IMR-90 (cell line): ENCODE measurements around the gene TMED10. TPM values are rescaled to one million over a fixed set of nuclear protein-coding genes. Genes with fewer than 3 reads are reported as not detected.

ENCODE experiments used
- ATAC-seq: fragments of 200-7000 bp; cut with Tn5 transposase; 2 replicates; pipeline ENCODE4 v1.9.1; 2020; ENCODE audit warnings: low read depth, mild to moderate bottlenecking, moderate library complexity
- BruUV-seq: library from RNA; stranded (reverse); fragments of 400-500 nt; replicated peaks from 2 replicates; lab custom pipeline; 2021; lab: Mats Ljungman, UMichigan
- CTCF ChIA-PET: fragments of 300-600 bp; formaldehyde crosslinking; extraction: SDS; loops from one replicate; lab custom pipeline; 2021; ENCODE audit warnings: antibody characterized with exemption; lab: Yijun Ruan, JAX
- POLR2A ChIA-PET: fragments of 300-600 bp; sonication (Branson Sonifier 250); formaldehyde crosslinking; loops from one replicate; lab custom pipeline; 2022; ENCODE audit warnings: antibody characterized with exemption; ENCODE audit not compliant: unreplicated experiment; lab: Charles Lee
- DNase-seq: peaks from one replicate; pipeline ENCODE4 v3.0.0; 2013
- H2AFZ ChIP-seq: replicated peaks from 2 replicates; pipeline ENCODE3; 2013; ENCODE audit warnings: low read length, mild to moderate bottlenecking; ENCODE audit not compliant: poor library complexity
- H2AK5ac ChIP-seq: 2 replicates; pipeline ENCODE4 v1.6.1; 2013; ENCODE audit warnings: low read depth, low read length, inconsistent platforms
- H2AK9ac ChIP-seq: replicated peaks from 2 replicates; pipeline ENCODE3; 2013; ENCODE audit warnings: mild to moderate bottlenecking, low read depth, low read length, moderate library complexity; ENCODE audit not compliant: poor library complexity
- H2BK120ac ChIP-seq: 2 replicates; pipeline ENCODE4 v1.6.1; 2013; ENCODE audit warnings: low read depth, low read length, inconsistent platforms
- H2BK15ac ChIP-seq: 3 replicates; pipeline ENCODE4 v1.6.1; 2013; ENCODE audit warnings: low read depth, low read length, inconsistent platforms
- H2BK20ac ChIP-seq: 2 replicates; pipeline ENCODE4 v1.6.1; 2013; ENCODE audit warnings: low read depth, mild to moderate bottlenecking, inconsistent platforms, low read length, moderate library complexity
- H2BK5ac ChIP-seq: 2 replicates; pipeline ENCODE4 v1.6.1; 2013; ENCODE audit warnings: mild to moderate bottlenecking, low read depth, low read length, inconsistent platforms; ENCODE audit not compliant: poor library complexity, severe bottlenecking
- H3K14ac ChIP-seq: replicated peaks from 2 replicates; pipeline ENCODE4 v1.6.1; 2013; ENCODE audit warnings: low read depth, low read length, inconsistent platforms
- H3K18ac ChIP-seq: 2 replicates; pipeline ENCODE4 v1.6.1; 2013; ENCODE audit warnings: low read depth, low read length, control low read depth
- H3K23ac ChIP-seq: 2 replicates; pipeline ENCODE4 v1.6.1; 2013; ENCODE audit warnings: low read depth, low read length, inconsistent platforms
- H3K27ac ChIP-seq: 2 replicates; pipeline ENCODE4 v1.5.1; 2013; ENCODE audit warnings: mild to moderate bottlenecking, control low read depth, low read length; ENCODE audit not compliant: insufficient read depth
- H3K27me3 ChIP-seq: 2 replicates; pipeline ENCODE4 v1.6.1; 2013; ENCODE audit warnings: low read length; ENCODE audit not compliant: control insufficient read depth, insufficient read depth
- H3K36me3 ChIP-seq: 2 replicates; pipeline ENCODE4 v1.6.1; 2013; ENCODE audit warnings: low read length, mixed read lengths; ENCODE audit not compliant: control insufficient read depth, insufficient read depth
- H3K4ac ChIP-seq: 2 replicates; pipeline ENCODE4 v1.6.1; 2013; ENCODE audit warnings: low read depth, low read length, inconsistent platforms
- H3K4me1 ChIP-seq: 2 replicates; pipeline ENCODE4 v1.6.1; 2013; ENCODE audit warnings: low read length, mixed read lengths; ENCODE audit not compliant: control insufficient read depth, insufficient read depth
- H3K4me2 ChIP-seq: 2 replicates; pipeline ENCODE4 v1.6.1; 2013; ENCODE audit warnings: low read depth, mild to moderate bottlenecking, control low read depth, low read length, moderate library complexity
- H3K4me3 ChIP-seq: 2 replicates; pipeline ENCODE4 v1.5.1; 2013; ENCODE audit warnings: low read depth, mild to moderate bottlenecking, control low read depth, low read length, moderate library complexity; ENCODE audit not compliant: insufficient read depth
- H3K56ac ChIP-seq: 2 replicates; pipeline ENCODE4 v1.6.1; 2013; ENCODE audit warnings: low read length, inconsistent platforms; ENCODE audit not compliant: insufficient read depth; ENCODE audit errors: extremely low read depth
- H3K79me1 ChIP-seq, 2 experiments: 2 replicates each; pipeline ENCODE4 v1.6.1; 2013; ENCODE audit warnings: low read length in 2 of 2, inconsistent platforms in 1 of 2, low read depth in 1 of 2
- H3K9ac ChIP-seq: 2 replicates; pipeline ENCODE4 v1.6.1; 2013; ENCODE audit warnings: low read depth, low read length, control low read depth
- H3K9me1 ChIP-seq: 2 replicates; pipeline ENCODE4 v1.6.1; 2013; ENCODE audit warnings: low read length, inconsistent platforms; ENCODE audit not compliant: insufficient read depth
- H3K9me3 ChIP-seq: 2 replicates; pipeline ENCODE4 v1.6.1; 2013; ENCODE audit warnings: low read length; ENCODE audit not compliant: control insufficient read depth, insufficient read depth
- H4K20me1 ChIP-seq: 2 replicates; pipeline ENCODE4 v1.6.1; 2013; ENCODE audit warnings: low read length, inconsistent platforms; ENCODE audit not compliant: insufficient read depth
- H4K5ac ChIP-seq: 2 replicates; pipeline ENCODE4 v1.6.1; 2013; ENCODE audit warnings: mild to moderate bottlenecking, low read depth, low read length, control low read depth
- H4K8ac ChIP-seq, 2 experiments: 2 replicates each; pipeline ENCODE4 v1.6.1; 2013; ENCODE audit warnings: low read depth in 2 of 2, low read length in 2 of 2, control low read depth in 1 of 2, inconsistent platforms in 1 of 2
- H4K91ac ChIP-seq: 2 replicates; pipeline ENCODE4 v1.6.1; 2013; ENCODE audit warnings: low read depth, low read length, inconsistent platforms; ENCODE audit not compliant: insufficient read depth
- BHLHE40 ChIP-seq: fragments of 150-350 bp; IDR thresholded peaks from 2 replicates; pipeline ENCODE4 v1.6.1; 2016; ENCODE audit warnings: mild to moderate bottlenecking, low read depth, low read length
- CEBPB ChIP-seq: IDR thresholded peaks from 2 replicates; pipeline ENCODE4 v1.6.1; 2012; ENCODE audit warnings: low read depth, low read length, improper control_type of control experiment
- CHD1 ChIP-seq: IDR thresholded peaks from 2 replicates; pipeline ENCODE4 v1.6.1; 2012; ENCODE audit warnings: low read depth, low read length, improper control_type of control experiment
- MAFK ChIP-seq: IDR thresholded peaks from 2 replicates; pipeline ENCODE4 v1.6.1; 2012; ENCODE audit warnings: low read depth, low read length, improper control_type of control experiment
- MAZ ChIP-seq: IDR thresholded peaks from 2 replicates; pipeline ENCODE4 v1.6.1; 2012; ENCODE audit warnings: low read depth, mild to moderate bottlenecking, low read length, improper control_type of control experiment, moderate library complexity, borderline replicate concordance
- NFE2L2 ChIP-seq: fragments of 150-350 bp; IDR thresholded peaks from 2 replicates; pipeline ENCODE4 v1.6.1; 2016; ENCODE audit warnings: low read depth, mild to moderate bottlenecking, low read length
- RAD21 ChIP-seq: IDR thresholded peaks from 2 replicates; pipeline ENCODE4 v1.6.1; 2012; ENCODE audit warnings: low read length, improper control_type of control experiment
- RFX5 ChIP-seq: IDR thresholded peaks from 2 replicates; pipeline ENCODE4 v1.8.0; 2012; ENCODE audit warnings: low read depth, mild to moderate bottlenecking, low read length, moderate library complexity
- SMC3 ChIP-seq: fragments of 150-350 bp; IDR thresholded peaks from 2 replicates; pipeline ENCODE4 v1.6.1; 2016; ENCODE audit warnings: low read depth, mild to moderate bottlenecking, antibody characterized with exemption, low read length, moderate library complexity
- WGBS, 2 experiments: methylation state at CpG; one replicate each; pipeline versions ENCODE4 v1.1.5 to v1.1.7; 2013; ENCODE audit warnings: missing lambda C conversion rate in 2 of 2; ENCODE audit not compliant: insufficient read length in 1 of 2; ENCODE audit errors: extremely low coverage in 2 of 2; 5-methylcytosine and 5-hydroxymethylcytosine counted together
- dilution Hi-C: fragments of 300-500 bp; cut with HindIII; formaldehyde crosslinking; loops from one replicate; pipeline ENCODE4 v1.14.3; 2018; ENCODE audit warnings: low sequenced_read_pairs; ENCODE audit not compliant: unreplicated experiment
- in situ Hi-C: fragments of 300-500 bp; cut with MboI; formaldehyde crosslinking; loops from 3 replicates; pipeline ENCODE4 v1.14.3; 2019; ENCODE audit warnings: low sequenced_read_pairs, inconsistent platforms, mixed read lengths
- intact Hi-C: fragments of 100-400 bp; cut with micrococcal nuclease; formaldehyde crosslinking; loops from 2 replicates; pipeline ENCODE4 v1.10.0; 2022
- polyA plus RNA-seq, 3 experiments: library from polyadenylated mRNA; depleted of rRNA; stranded (reverse); fragments of >200 nt; gene quantifications; 2 replicates each; pipeline ENCODE4 v1.2.3, GENCODE V29; 2012; ENCODE audit warnings: low replicate concordance in 1 of 3
- total RNA-seq: library from RNA; depleted of rRNA; stranded (reverse); fragments of >200 nt; gene quantifications from 2 replicates; pipeline ENCODE4 v1.2.3, GENCODE V29; 2012

TMED10 gene
- total and polyA plus RNA-seq, 2 of the 4 experiments (the other 2 are of a cell fraction): 254 to 441 TPM

GRCh38 chr14:75214558-75214957, 38.1 kb upstream of the TMED10 start:
- Histone ChIP-seq H3K27ac (no peak overlapping the region), H4K8ac (no peak overlapping the region), H3K4me2 (no peak overlapping the region), H3K4me3 (no peak overlapping the region), H3K27me3 (no peaks in the 10 kb centered on the region), H4K91ac (no peak overlapping the region), H3K9me3 (no peaks in the 10 kb centered on the region), H2BK15ac (no peak overlapping the region), H3K14ac (no peak overlapping the region), H3K9ac (no peak overlapping the region), H4K5ac (no peak overlapping the region), H3K23ac (no peak overlapping the region), H3K4me1 (no peaks in the 10 kb centered on the region), H3K36me3 (no peaks in the 10 kb centered on the region), H2BK5ac (no peak overlapping the region), H2AK5ac (no peak overlapping the region), H3K56ac (no peak overlapping the region), H3K18ac (no peak overlapping the region), H2AFZ (no peak overlapping the region), H4K20me1 (no peaks in the 10 kb centered on the region), H2BK20ac (no peak overlapping the region), H2AK9ac (no peak overlapping the region), H3K79me1 (no peaks in the 10 kb centered on the region), H3K4ac (no peak overlapping the region), H3K9me1 (no peaks in the 10 kb centered on the region), H2BK120ac (no peak overlapping the region)
- no peak for DNase-seq
- TF ChIP-seq RFX5 (no peak), NFE2L2 (no peak), CEBPB (no peak), SMC3 (no peak), MAFK (no peak), CHD1 (no peak), BHLHE40 (no peak), RAD21 (no peak), MAZ (no peak)
- CTCF ChIA-PET: interaction anchor here (0.6 kb wide), 1 partner anchor 9 kb away, joined by 4 read pairs; no protein-coding TSS in a partner anchor
- no TSS peak for BruUV-seq
- no peak for ATAC-seq
- in situ Hi-C loops (no loop called here), intact Hi-C loops (no loop called here), dilution Hi-C loops (no loop called here)
- POLR2A ChIA-PET: no interaction called here
- no CpG with 5 or more reads among the region's 5 CpGs for WGBS, 2 experiments
